Daoy (cell line): ENCODE measurements around the gene AOC2. TPM values are rescaled to one million over a fixed set of nuclear protein-coding genes. Genes with fewer than 3 reads are reported as not detected.
"Not testable (repeated sequence)": the region's sequence is repeated elsewhere in the genome, so short reads cannot be mapped to it uniquely, and the experiment has no call there.

Experiments
- DNase-seq: peaks from one replicate; pipeline ENCODE4 v3.0.0-alpha.2; 2015; ENCODE audit warnings: low read depth
- total RNA-seq: library from RNA; depleted of rRNA; stranded (reverse); fragments of >200 nt; shearing (Covaris generic); gene quantifications from 2 replicates; pipeline ENCODE4 v1.2.3, GENCODE V29; 2014; rRNA removed

AOC2 gene
- total RNA-seq, 1 experiment from 2014 or later: 1.0 TPM

DNA sequence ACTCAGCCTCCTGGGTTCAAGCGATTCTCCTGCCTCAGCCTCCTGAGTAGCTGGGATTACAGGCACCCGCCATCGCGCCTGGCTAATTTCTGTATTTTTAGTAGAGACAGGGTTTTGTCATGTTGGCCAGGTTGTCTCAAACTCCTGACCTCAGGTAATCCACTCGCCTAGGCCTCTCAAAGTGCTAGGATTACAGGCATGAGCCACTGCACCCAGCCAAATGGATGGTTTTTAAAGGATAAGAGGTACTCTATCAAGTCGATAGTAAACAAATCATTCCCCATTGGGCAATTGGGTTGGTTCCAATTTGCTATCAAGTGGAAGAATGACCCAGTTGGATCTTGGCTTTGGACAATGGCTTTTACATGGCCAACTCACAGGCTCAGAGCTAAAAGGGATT is 37.3 kb downstream of the AOC2 start:
- DNase-seq: not testable (repeated sequence)

DNA sequence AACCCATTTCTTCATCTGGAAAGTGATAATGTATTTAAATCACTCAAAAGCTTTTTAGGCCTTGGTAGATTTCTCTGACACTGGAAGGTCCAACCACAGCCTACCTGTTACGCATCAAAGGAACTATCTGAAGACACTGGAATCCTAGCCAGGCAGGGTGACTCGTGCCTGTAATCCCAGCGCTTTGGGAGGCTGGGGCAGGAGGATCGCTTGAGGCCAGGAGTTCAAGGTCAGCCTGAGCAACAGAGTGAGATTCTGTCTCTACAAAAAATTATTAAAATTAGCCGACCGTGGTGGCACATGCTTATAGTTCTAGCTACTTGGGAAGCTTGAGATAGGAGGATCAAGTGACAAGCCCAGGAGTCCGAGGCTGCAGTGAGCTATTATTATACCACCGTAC is 37.8 kb downstream of the AOC2 start:
- DNase-seq: no peak

- DNase-seq: peak; percentile 13
These were observed 39.6 kb downstream of the AOC2 start for GRCh38 chr17:42883802-42884558.

DNA sequence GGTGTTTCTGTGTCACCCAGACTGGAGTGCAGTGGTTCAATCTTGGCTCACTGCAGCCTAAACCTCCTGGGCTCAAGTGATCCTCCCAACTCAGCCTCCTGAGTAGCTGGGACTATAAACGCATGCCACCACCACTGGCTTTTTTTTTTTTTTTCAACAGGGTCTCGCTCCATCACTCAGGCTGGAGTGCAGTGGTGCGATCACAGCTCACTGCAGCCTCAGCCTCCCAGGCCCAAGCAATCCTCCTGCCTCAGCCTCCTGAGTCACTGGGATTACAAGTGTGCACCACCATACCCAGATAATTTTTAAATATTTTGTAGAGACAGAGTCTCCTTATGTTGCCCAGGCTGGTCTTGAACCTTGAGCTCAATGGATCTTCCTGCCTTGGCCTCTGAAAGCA is 41.4 kb downstream of the AOC2 start:
- not testable (repeated sequence) for DNase-seq

DNA sequence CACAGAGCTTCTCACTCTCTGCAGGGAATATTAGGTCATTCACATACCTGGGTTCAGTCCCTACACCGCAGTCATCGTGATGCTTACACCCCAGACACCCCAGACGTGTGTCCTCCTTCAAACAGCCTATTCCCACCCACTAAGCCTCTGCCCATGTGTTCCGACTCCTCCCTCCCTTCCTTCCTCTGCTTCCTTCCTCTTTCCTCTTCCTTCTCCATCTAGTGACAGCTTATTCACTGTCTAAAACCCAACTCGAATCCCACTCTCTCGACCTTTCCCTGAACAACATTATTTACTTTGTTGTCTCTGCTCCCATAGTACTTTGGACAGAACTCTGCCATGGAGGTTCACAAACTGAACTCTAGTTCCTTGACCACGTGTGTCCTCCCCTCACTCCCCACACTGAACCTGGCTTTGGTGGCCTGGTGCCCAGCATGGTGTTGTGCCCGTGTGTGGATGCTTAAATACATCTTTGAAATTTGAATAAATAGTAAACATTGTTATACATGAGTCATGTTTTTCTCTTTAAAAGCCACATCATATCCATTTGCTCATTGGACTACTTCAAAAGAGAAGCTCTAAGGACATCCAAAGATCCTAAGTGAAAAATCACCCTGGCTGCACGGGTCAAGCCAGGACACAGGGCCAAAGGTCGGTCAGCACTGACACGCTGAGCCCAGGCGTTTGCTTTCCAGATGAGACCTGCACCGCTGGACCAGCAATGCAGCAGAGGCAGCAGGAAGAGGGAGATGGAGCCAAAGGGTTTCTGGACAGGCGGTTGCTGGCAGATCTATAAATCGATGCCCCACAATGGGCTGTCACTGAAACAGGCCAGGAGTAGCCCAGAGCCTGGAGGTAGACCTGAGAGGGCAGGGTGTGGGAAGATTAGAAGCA is 42.1 kb downstream of the AOC2 start:
- DNase-seq: no peak

- DNase-seq: no peak
These were observed 45.4 kb downstream of the AOC2 start for GRCh38 chr17:42889809-42890208.

DNA sequence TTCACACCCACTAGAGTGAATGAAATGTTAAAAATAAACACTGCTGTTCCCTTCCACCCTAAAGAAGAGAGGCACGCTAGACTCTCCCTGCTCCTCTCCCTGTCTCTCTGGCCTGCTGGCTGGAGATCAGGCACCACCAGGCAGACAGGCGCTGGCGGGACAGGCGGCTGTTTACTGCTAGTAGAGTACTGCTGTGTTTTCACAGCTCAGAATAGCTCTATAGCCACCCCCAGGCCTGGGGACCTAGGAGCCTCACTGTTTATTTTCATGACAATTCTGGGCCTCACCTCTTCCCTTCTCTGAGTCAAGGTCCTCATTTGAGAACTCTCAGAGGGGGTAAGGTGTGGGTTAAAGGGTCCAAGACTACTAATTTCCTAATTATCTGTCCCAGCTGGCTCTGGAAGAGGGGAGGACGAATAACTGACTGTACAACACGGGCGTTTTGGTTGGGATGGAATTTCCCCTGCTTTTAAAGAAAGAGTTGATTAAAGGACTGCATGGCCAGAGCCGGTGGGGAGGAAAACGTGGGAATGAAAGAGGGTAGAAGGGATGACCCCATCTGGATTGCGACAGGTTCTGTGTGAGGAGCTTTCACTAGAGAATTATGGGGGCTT is 47.3 kb downstream of the AOC2 start:
- DNase-seq: peak; percentile 39

GRCh38 chr17:42893359-42893758 is 49.0 kb downstream of the AOC2 start:
- DNase-seq: no peak

- DNase-seq: no peak
These were observed 50.2 kb downstream of the AOC2 start for GRCh38 chr17:42894283-42895184.

DNA sequence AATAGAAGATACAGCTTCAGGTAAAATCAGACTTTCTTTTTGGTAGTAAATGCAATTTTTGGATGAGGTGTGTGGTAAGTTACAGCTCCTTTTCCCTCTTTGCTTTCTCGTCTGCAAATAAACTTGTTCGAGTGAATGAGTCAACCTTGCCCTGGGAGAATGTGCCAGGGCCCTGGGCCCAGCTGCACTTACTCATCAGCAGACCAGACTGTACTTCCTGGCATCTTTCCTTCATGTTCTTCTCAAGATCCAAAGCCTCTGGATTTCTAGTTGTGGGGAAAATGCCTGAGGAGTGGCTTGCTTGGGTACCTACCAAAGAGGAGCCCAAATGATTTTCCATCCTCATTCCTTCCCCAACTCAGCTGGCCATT is 50.8 kb downstream of the AOC2 start:
- DNase-seq: peak; percentile 82

DNA sequence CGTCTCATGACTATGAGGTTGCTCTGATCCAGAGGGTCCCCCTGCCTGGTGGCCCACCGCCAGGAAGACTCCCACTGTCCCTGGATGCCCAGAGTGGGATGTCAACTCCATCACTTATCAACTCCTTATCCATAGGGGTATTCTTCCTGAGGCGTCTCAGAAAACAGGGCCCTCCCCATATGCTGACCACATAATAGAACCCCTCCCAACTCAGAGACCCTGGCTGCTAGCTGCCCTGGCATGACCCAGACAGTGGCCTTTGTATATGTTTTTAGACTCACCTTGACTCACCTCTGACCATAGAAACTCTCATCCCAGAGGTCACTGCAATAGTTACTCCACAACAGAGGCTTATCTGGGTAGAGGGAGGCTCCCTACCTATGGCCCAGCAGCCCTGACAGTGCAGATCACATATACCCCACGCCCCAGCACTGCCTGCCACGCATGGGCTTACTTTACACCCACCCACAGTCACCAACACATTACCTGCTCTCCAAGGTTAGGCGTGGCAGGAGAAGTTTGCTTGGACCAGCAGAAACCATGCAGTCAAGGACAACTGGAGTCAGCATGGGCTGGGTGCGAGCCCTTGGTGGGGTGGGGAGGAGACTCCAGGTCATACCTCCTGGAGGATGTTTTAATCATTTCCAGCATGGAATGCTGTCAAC is 53.9 kb downstream of the AOC2 start:
- DNase-seq: no peak

- DNase-seq: not testable (repeated sequence)
These were observed 55.6 kb downstream of the AOC2 start for GRCh38 chr17:42899981-42900380.

Other genes starting within 250 kb of the AOC2 start
- gene RETREG3, start 235.2 kb upstream of the AOC2 start, total RNA-seq: 16.3 and 22.1 TPM in 2 replicates
- gene TUBG1, start 234.9 kb upstream of the AOC2 start, total RNA-seq: 36.9 and 54.3 TPM in 2 replicates
- gene TUBG2, start 185.3 kb upstream of the AOC2 start, total RNA-seq: 5.8 and 9.0 TPM in 2 replicates
- 2.5 and 8.9 TPM in 2 replicates for gene PLEKHH3, start 167.6 kb upstream of the AOC2 start, total RNA-seq
- 0.29 TPM in 1 of 2 replicates, not detected in the other for gene CCR10, start 162.7 kb upstream of the AOC2 start, total RNA-seq
- 2.1 and 7.4 TPM in 2 replicates for gene CNTNAP1, start 162.0 kb upstream of the AOC2 start, total RNA-seq
- gene EZH1, start 99.5 kb upstream of the AOC2 start, total RNA-seq: 5.1 and 6.8 TPM in 2 replicates
- 2.7 TPM in 1 of 2 replicates, not detected in the other for gene RAMP2, start 83.4 kb upstream of the AOC2 start, total RNA-seq
- gene VPS25, start 71.1 kb upstream of the AOC2 start, total RNA-seq: 60.7 and 69.9 TPM in 2 replicates
- 1.7 and 2.1 TPM in 2 replicates for gene WNK4, start 64.0 kb upstream of the AOC2 start, total RNA-seq
- 63.5 and 75.8 TPM in 2 replicates for gene COA3, start 45.9 kb upstream of the AOC2 start, total RNA-seq
- 0.06 TPM in 1 of 2 replicates, not detected in the other for gene CNTD1, start 45.7 kb upstream of the AOC2 start, total RNA-seq
- gene BECN1, start 20.3 kb upstream of the AOC2 start, total RNA-seq: 37.2 and 61.3 TPM in 2 replicates
- 118 and 159 TPM in 2 replicates for gene PSME3, start 11.2 kb upstream of the AOC2 start, total RNA-seq
- 0.06 and 0.11 TPM in 2 replicates for gene AOC3, start 6.6 kb downstream of the AOC2 start, total RNA-seq
- gene G6PC1, start 56.2 kb downstream of the AOC2 start, total RNA-seq: not detected in 2 replicates
- 21.1 and 25.7 TPM in 2 replicates for gene AARSD1, start 119.9 kb downstream of the AOC2 start, total RNA-seq
- gene PTGES3L, start 135.5 kb downstream of the AOC2 start, total RNA-seq: 0.06 and 0.23 TPM in 2 replicates
- 4.2 and 4.3 TPM in 2 replicates for gene RUNDC1, start 136.0 kb downstream of the AOC2 start, total RNA-seq
- gene RPL27, start 153.8 kb downstream of the AOC2 start, total RNA-seq: 1,016 and 1,106 TPM in 2 replicates
- 6.0 and 7.8 TPM in 2 replicates for gene IFI35, start 162.2 kb downstream of the AOC2 start, total RNA-seq
- gene VAT1, start 177.8 kb downstream of the AOC2 start, total RNA-seq: 57.9 and 69.3 TPM in 2 replicates
- gene RND2, start 180.7 kb downstream of the AOC2 start, total RNA-seq: 0.11 TPM in 1 of 2 replicates, not detected in the other